PFSK-1 (cell line): Measurements from ENCODE around the gene GDF7.

ENCODE experiments used
- SIN3A ChIP-seq: IDR thresholded peaks from 2 replicates; pipeline ENCODE4 v1.6.1; 2012; ENCODE audit warnings: mild to moderate bottlenecking, low read length, moderate library complexity, borderline replicate concordance; ENCODE audit not compliant: insufficient read depth
- TAF1 ChIP-seq: IDR thresholded peaks from 2 replicates; pipeline ENCODE4 v1.6.1; 2012; ENCODE audit warnings: low read length, control low read depth, borderline replicate concordance; ENCODE audit not compliant: insufficient read depth

DNA sequence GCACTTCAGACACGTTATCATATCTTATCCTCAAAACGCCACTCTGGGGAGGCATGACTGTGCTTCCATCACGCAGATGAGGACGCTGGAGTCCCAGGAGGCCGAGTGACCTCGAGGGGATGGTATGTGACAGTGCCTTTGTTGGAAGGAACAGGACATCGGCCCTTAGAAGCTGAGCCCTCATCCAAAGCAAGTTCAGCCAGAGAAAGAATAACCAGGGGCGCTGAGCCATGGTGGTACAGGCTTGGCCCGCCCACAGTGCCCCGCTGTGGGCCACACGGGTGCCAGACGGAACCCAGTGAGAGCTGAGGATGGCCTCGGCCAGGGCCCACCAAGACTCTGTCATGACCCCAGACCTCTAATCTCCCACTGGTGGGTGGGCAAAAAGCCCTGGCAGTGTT is 47.3 kb upstream of the GDF7 start:
- TF ChIP-seq SIN3A (no peak), TAF1 (no peak)
